ENCODE results near the gene VMP1. TPM values are rescaled to one million over a fixed set of nuclear protein-coding genes. Genes with fewer than 3 reads are reported as not detected.
"Not testable (repeated sequence)": the region's sequence is repeated elsewhere in the genome, so short reads cannot be mapped to it uniquely, and the experiment has no call there.

The VMP1 gene
- total RNA-seq, 2 experiments from 2014 or later: 517 to 553 TPM

- peak; percentile 84 for DNase-seq
- intact Hi-C loops (cut with micrococcal nuclease): loop anchor here (1.0 kb wide), 3 partner anchors 10 to 100 kb away; no protein-coding TSS in a partner anchor
- POLR2A ChIA-PET: interaction anchor here (0.6 to 2.7 kb wide), 6 partner anchors 10 to 101 kb away, joined by 3 to 10 read pairs (median 4); no protein-coding TSS in a partner anchor
Measured at GRCh38 chr17:59853168-59853918, 145.9 kb downstream of the VMP1 start.

GRCh38 chr17:59853919-59854729, 146.7 kb downstream of the VMP1 start:
- not testable (repeated sequence) for H3K4me3 Mint-ChIP-seq

More at GRCh38 chr17:59853168-59853918, 145.9 kb downstream of the VMP1 start:
- Mint-ChIP-seq H3K27ac (peak overlapping the region; percentile 84), H3K9me3 (peaks cover 2% of the 10 kb centered on the region), H3K4me1 (ENCODE audit: low read depth) (peaks cover 48% of the 10 kb centered on the region), H3K4me3 (peak overlapping the region; percentile 12), H3K27me3 (no peaks in the 10 kb centered on the region), H3K36me3 (peaks cover 2% of the 10 kb centered on the region)
- CTCF ChIA-PET: interaction anchor here (0.7 to 1.7 kb wide), 11 partner anchors 16 to 119 kb away, joined by 3 to 10 read pairs (median 3); no protein-coding TSS in a partner anchor

GRCh38 chr17:59856859-59857794, 149.7 kb downstream of the VMP1 start:
- Mint-ChIP-seq H3K27me3 (no peaks in the 10 kb centered on the region), H3K4me1 (ENCODE audit: low read depth) (peaks cover 30% of the 10 kb centered on the region), H3K27ac (no peak overlapping the region), H3K9me3 (peaks cover 2% of the 10 kb centered on the region), H3K36me3 (peaks cover 7% of the 10 kb centered on the region), H3K4me3 (no peak overlapping the region)
- CTCF ChIA-PET: interaction anchor here (1.0 to 2.5 kb wide), 5 partner anchors 57 to 180 kb away, joined by 3 to 12 read pairs (median 5); partner anchors contain the start of genes PTRH2 and VMP1
- no peak for DNase-seq
- intact Hi-C loops (cut with micrococcal nuclease): no loop called here
- POLR2A ChIA-PET: no interaction called here

More at GRCh38 chr17:59853919-59854729, 146.7 kb downstream of the VMP1 start:
- not testable (repeated sequence) for DNase-seq, H3K27me3 Mint-ChIP-seq, H3K27ac Mint-ChIP-seq, H3K36me3 Mint-ChIP-seq, H3K9me3 Mint-ChIP-seq
- intact Hi-C loops (cut with micrococcal nuclease): loop anchor here (1.0 kb wide), 3 partner anchors 11 to 101 kb away; no protein-coding TSS in a partner anchor
- peaks cover 42% of the 10 kb centered on the region for H3K4me1 Mint-ChIP-seq (ENCODE audit: low read depth)
- CTCF ChIA-PET: interaction anchor here (0.7 to 1.7 kb wide), 13 partner anchors 16 to 120 kb away, joined by 3 to 10 read pairs (median 3); no protein-coding TSS in a partner anchor
- POLR2A ChIA-PET: interaction anchor here (0.7 to 2.7 kb wide), 5 partner anchors 12 to 102 kb away, joined by 3 to 10 read pairs (median 4); no protein-coding TSS in a partner anchor

DNA sequence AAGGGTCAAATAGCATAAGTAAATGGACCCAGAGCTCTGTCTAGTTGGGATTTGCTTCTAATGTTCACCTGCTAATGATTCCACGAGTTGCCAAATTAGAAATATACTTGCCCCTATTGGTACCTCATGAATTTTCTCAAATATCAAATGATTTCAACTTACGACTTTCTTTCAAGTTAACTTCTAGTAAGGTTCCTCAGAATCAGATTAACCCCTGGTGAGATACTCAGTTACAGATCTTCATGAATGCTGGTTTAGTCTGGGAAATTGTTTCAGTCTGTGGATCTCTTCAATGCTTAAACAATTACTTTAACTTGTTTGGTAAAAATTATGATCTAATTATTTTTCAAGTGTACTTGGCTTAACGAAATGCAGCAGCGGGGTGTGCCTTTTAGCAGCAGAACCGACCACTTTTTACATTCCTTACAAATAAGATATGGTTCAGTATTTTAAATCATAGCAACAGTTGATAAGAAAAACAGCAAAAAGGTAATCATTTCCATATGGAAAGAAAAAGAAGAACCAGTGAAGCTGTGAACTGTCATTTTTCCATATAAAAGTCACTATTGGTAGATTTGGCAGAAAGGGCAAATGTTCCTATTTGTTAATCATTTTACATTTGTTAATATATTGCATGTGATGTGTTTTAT, 150.8 kb downstream of the VMP1 start:
- intact Hi-C loops (cut with micrococcal nuclease): no loop called here

DNA sequence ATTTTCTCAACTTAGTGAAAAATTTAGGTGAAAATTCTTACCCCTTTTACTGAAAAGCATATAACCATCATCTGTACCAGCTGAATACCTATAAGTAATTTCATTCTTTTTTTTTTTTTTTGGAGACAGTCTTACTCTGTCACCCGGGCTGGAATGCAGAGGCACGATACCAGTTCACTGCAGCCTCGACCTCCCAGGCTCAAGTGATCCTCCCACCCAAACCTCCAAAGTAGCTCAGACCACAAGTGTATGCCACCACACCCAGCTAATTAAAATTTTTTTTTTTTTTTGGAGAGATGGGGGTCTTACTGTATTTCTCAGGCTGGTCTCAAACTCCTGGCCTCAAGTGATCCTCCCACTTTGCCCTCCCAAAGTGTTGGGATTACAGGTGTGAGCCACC, 151.5 kb downstream of the VMP1 start:
- ChIA-PET CTCF (interaction anchor here (0.6 to 2.5 kb wide), 23 partner anchors 10 to 337 kb away, joined by 3 to 22 read pairs (median 3); partner anchors contain the start of genes PTRH2 and VMP1), POLR2A (interaction anchor here (0.6 to 3.5 kb wide), 5 partner anchors 10 to 107 kb away, joined by 3 to 13 read pairs (median 5); no protein-coding TSS in a partner anchor)
- H3K27ac Mint-ChIP-seq: peak overlapping the region; percentile 13
- no peaks in the 10 kb centered on the region for H3K27me3 Mint-ChIP-seq
- no peaks in the 10 kb centered on the region for H3K9me3 Mint-ChIP-seq
- intact Hi-C loops (cut with micrococcal nuclease): loop anchor here (1.0 kb wide), 1 partner anchor 106 kb away; no protein-coding TSS in a partner anchor
- H3K4me1 Mint-ChIP-seq (ENCODE audit: low read depth): peaks cover 15% of the 10 kb centered on the region
- peaks cover 13% of the 10 kb centered on the region for H3K36me3 Mint-ChIP-seq
- H3K4me3 Mint-ChIP-seq: no peak overlapping the region
- no peak for DNase-seq

More for the DNA sequence above, 150.8 kb downstream of the VMP1 start:
- H3K9me3 Mint-ChIP-seq: no peaks in the 10 kb centered on the region
- H3K4me3 Mint-ChIP-seq: no peak overlapping the region
- no peak for DNase-seq
- H3K4me1 Mint-ChIP-seq (ENCODE audit: low read depth): peaks cover 18% of the 10 kb centered on the region
- H3K27ac Mint-ChIP-seq: no peak overlapping the region
- peaks cover 10% of the 10 kb centered on the region for H3K36me3 Mint-ChIP-seq
- POLR2A ChIA-PET: interaction anchor here (0.6 to 3.5 kb wide), 4 partner anchors 12 to 107 kb away, joined by 3 to 13 read pairs (median 7); no protein-coding TSS in a partner anchor
- CTCF ChIA-PET: interaction anchor here (0.6 to 2.5 kb wide), 14 partner anchors 11 to 179 kb away, joined by 3 to 22 read pairs (median 4); partner anchors contain the start of genes PTRH2 and VMP1
- no peaks in the 10 kb centered on the region for H3K27me3 Mint-ChIP-seq

GRCh38 chr17:59859444-59860025, 152.1 kb downstream of the VMP1 start:
- H3K27ac Mint-ChIP-seq: peak overlapping the region; percentile 50
- no peaks in the 10 kb centered on the region for H3K9me3 Mint-ChIP-seq
- H3K27me3 Mint-ChIP-seq: no peaks in the 10 kb centered on the region
- peaks cover 13% of the 10 kb centered on the region for H3K36me3 Mint-ChIP-seq
- CTCF ChIA-PET: interaction anchor here (0.6 to 2.5 kb wide), 29 partner anchors 10 to 548 kb away, joined by 3 to 22 read pairs (median 3); partner anchors contain the start of genes PTRH2 and VMP1
- no peak for DNase-seq
- H3K4me1 Mint-ChIP-seq (ENCODE audit: low read depth): peaks cover 15% of the 10 kb centered on the region
- intact Hi-C loops (cut with micrococcal nuclease): loop anchor here (1.0 kb wide), 1 partner anchor 106 kb away; no protein-coding TSS in a partner anchor
- H3K4me3 Mint-ChIP-seq: no peak overlapping the region
- POLR2A ChIA-PET: interaction anchor here (1.1 to 3.5 kb wide), 5 partner anchors 11 to 108 kb away, joined by 4 to 13 read pairs (median 5); partner anchors contain the start of genes RPS6KB1 and TUBD1

GRCh38 chr17:59863616-59864015, 156.2 kb downstream of the VMP1 start:
- H3K9me3 Mint-ChIP-seq: no peaks in the 10 kb centered on the region
- H3K36me3 Mint-ChIP-seq: peaks cover 23% of the 10 kb centered on the region
- no peak for DNase-seq
- no peak overlapping the region for H3K4me3 Mint-ChIP-seq
- H3K27me3 Mint-ChIP-seq: no peaks in the 10 kb centered on the region
- H3K4me1 Mint-ChIP-seq (ENCODE audit: low read depth): peaks cover 2% of the 10 kb centered on the region
- ChIA-PET CTCF (no interaction called here), POLR2A (interaction anchor here (0.6 kb wide), 1 partner anchor 114 kb away, joined by 3 read pairs; no protein-coding TSS in a partner anchor)
- intact Hi-C loops (cut with micrococcal nuclease): no loop called here
- H3K27ac Mint-ChIP-seq: no peak overlapping the region

DNA sequence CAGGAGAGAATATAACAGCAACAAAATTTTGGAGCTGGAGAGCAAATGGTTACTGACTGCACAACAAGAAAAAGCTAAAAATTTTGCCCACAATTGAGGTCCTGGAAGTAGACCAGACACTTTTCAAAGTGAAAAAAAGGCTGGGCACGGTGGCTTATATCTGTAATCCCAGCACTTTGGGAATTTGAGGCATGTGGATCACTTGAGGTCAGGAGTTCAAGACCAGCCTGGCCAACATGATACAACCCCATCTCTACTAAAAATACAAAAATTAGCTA, 162.4 kb downstream of the VMP1 start:
- intact Hi-C loops (cut with micrococcal nuclease): no loop called here
- no peak for DNase-seq
- Mint-ChIP-seq H3K4me1 (ENCODE audit: low read depth) (no peaks in the 10 kb centered on the region), H3K4me3 (no peak overlapping the region), H3K27ac (no peak overlapping the region), H3K9me3 (no peaks in the 10 kb centered on the region), H3K36me3 (peaks cover 19% of the 10 kb centered on the region), H3K27me3 (no peaks in the 10 kb centered on the region)
- ChIA-PET POLR2A (interaction anchor here (1.0 to 1.2 kb wide), 2 partner anchors 117 to 118 kb away, joined by 3 read pairs; no protein-coding TSS in a partner anchor), CTCF (interaction anchor here (1.1 to 1.4 kb wide), 2 partner anchors 11 to 17 kb away, joined by 3 to 4 read pairs; no protein-coding TSS in a partner anchor)

- POLR2A ChIA-PET: interaction anchor here (1.0 kb wide), 1 partner anchor 118 kb away, joined by 3 read pairs; no protein-coding TSS in a partner anchor
Measured at GRCh38 chr17:59870482-59870881, 163.0 kb downstream of the VMP1 start.

DNA sequence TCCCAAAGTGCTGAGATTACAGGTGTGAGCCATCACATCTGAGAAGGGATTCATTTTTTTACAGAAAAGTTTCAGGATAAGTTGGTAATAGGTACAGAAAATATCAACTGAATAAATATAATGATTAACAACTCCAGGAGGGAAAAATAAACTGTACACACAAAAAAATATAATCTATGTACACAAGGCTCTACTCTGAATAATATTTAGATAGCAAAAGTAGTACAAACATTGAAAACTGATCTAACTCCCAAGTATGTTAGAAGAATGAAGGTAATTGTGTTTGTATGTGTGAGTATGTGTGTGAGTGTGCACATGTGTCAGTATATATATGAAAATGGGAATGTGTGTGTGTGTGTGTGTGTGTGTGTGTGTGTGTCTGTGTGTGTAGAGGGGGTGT, 164.9 kb downstream of the VMP1 start:
- CTCF ChIA-PET: interaction anchor here (1.2 kb wide), 1 partner anchor 125 kb away, joined by 4 read pairs; no protein-coding TSS in a partner anchor
- POLR2A ChIA-PET: interaction anchor here (0.5 kb wide), 1 partner anchor 47 kb away, joined by 3 read pairs; no protein-coding TSS in a partner anchor

More at GRCh38 chr17:59870482-59870881, 163.0 kb downstream of the VMP1 start:
- intact Hi-C loops (cut with micrococcal nuclease): no loop called here
- H3K4me1 Mint-ChIP-seq (ENCODE audit: low read depth): no peaks in the 10 kb centered on the region
- no peak overlapping the region for H3K4me3 Mint-ChIP-seq
- no peak for DNase-seq
- CTCF ChIA-PET: interaction anchor here (0.7 to 1.1 kb wide), 2 partner anchors 11 to 17 kb away, joined by 3 read pairs; no protein-coding TSS in a partner anchor
- peaks cover 17% of the 10 kb centered on the region for H3K36me3 Mint-ChIP-seq
- no peaks in the 10 kb centered on the region for H3K9me3 Mint-ChIP-seq
- no peak overlapping the region for H3K27ac Mint-ChIP-seq
- no peaks in the 10 kb centered on the region for H3K27me3 Mint-ChIP-seq

More for the DNA sequence above, 164.9 kb downstream of the VMP1 start:
- peaks cover 16% of the 10 kb centered on the region for H3K36me3 Mint-ChIP-seq
- no peak for DNase-seq
- H3K4me3 Mint-ChIP-seq: no peak overlapping the region
- H3K9me3 Mint-ChIP-seq: no peaks in the 10 kb centered on the region
- no peaks in the 10 kb centered on the region for H3K27me3 Mint-ChIP-seq
- H3K27ac Mint-ChIP-seq: no peak overlapping the region
- intact Hi-C loops (cut with micrococcal nuclease): no loop called here
- H3K4me1 Mint-ChIP-seq (ENCODE audit: low read depth): no peaks in the 10 kb centered on the region

Data from activated CD4-positive, alpha-beta memory T cell treated with anti-CD3 and anti-CD28 coated beads for 36 hours (primary cell).